ENCODE data around the gene TRIM10. TPM values are rescaled to one million over a fixed set of nuclear protein-coding genes. Genes with fewer than 3 reads are reported as not detected.

The TRIM10 gene
- total and polyA plus RNA-seq, 4 donors = 0.29 to 128 (median 0.73) TPM

DNA sequence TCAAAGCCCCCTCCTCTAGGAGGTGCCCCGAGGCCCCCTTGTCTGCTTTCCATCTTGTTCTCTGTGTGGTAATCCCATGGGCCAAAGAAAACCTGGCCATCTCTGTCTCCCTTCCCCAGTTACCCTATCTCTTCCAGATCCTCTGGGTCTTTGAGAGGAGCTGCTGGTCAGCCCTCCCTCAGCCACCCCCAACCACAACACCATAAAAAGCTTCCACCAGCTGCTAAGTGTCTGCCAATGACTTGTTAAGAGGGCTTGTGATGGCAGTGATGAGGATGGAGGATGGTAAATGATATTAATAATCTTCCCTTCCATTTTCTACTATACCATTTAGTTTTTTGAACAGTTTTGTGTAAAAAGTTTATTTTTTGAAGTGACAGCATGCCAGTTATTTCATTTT is 34.9 kb upstream of the TRIM10 start:
- H3K4me3 ChIP-seq (ENCODE audit: low read depth in 1 of 3, low read length in 3 of 3) = no peak overlapping the region
- 100% methylated on average over 1 of the region's 1 CpG for WGBS

DNA sequence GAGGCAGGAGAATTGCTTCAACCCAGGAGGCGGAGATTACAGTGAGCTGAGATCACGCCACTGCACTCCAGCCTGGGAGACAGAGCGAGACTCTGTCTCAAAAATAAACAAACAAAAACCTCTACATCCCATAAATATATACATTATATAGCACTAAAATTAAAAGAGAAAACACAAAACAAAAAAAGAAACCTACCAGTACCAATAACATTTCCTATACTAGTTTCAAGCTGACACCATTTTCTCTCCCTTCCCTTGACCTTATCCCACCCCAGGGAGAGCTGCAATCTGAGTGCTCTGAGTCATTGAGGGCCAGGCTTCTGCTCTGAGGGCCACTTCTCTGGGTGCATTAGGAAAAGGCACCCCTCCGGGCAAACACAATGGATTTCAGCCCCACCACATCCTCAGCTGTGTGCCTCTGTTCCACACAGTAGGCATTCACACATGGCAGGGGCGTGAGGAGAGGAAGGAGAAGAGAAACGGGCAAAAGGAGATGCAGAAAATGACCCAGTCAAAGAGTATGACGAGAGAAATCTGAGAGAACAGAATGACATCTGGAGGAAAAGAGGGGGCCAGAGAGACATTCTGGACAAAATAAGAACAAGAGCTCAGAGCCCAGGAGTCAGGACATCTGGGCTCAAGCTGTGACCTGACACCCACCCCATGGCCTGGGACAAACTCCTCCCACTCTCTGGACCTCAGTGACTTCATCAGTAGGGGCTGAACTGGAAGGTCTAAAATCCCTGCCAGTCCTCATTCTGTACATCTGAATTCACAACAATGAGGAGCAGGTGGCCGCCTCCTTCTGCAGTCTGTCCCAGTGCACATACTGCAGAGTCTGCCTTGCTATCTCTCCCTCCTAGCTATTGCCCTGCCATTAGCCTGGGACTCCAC is 34.0 kb upstream of the TRIM10 start:
- WGBS = 94% methylated on average over 8 of the region's 8 CpGs
- DNase-seq (ENCODE audit: low spot score) = no peak

More for the DNA sequence above, 34.9 kb upstream of the TRIM10 start:
- Histone ChIP-seq H3K9ac (ENCODE audit: low read depth in 1 of 2, low read length in 2 of 2) (no peak overlapping the region), H3K36me3 (ENCODE audit: control insufficient read depth in 4 of 4, insufficient read depth in 3 of 4, low read depth in 1 of 4, low read length in 3 of 4) (peaks cover 18 to 58% (median 40%) of the 10 kb centered on the region in 4 donors), H3K27me3 (ENCODE audit: control insufficient read depth in 4 of 4, insufficient read depth in 4 of 4, low read length in 3 of 4) (no peaks in the 10 kb centered on the region), H3K9me3 (ENCODE audit: control insufficient read depth in 4 of 4, low read length in 3 of 4) (no peaks in the 10 kb centered on the region), H3K27ac (ENCODE audit: low read depth in 1 of 2, low read length in 2 of 2) (no peak overlapping the region), H3K4me1 (ENCODE audit: control insufficient read depth in 4 of 4, insufficient read depth in 4 of 4, low read length in 3 of 4) (peaks cover 0 to 17% (median 11%) of the 10 kb centered on the region in 4 donors)
- no peak for DNase-seq (ENCODE audit: low spot score)
- TF ChIP-seq RXRA (IDR thresholded peaks at IDR 0.05) = no peak
- TF ChIP-seq, protein P1, sequence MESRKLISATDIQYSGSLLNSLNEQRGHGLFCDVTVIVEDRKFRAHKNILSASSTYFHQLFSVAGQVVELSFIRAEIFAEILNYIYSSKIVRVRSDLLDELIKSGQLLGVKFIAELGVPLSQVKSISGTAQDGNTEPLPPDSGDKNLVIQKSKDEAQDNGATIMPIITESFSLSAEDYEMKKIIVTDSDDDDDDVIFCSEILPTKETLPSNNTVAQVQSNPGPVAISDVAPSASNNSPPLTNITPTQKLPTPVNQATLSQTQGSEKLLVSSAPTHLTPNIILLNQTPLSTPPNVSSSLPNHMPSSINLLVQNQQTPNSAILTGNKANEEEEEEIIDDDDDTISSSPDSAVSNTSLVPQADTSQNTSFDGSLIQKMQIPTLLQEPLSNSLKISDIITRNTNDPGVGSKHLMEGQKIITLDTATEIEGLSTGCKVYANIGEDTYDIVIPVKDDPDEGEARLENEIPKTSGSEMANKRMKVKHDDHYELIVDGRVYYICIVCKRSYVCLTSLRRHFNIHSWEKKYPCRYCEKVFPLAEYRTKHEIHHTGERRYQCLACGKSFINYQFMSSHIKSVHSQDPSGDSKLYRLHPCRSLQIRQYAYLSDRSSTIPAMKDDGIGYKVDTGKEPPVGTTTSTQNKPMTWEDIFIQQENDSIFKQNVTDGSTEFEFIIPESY (IDR thresholded peaks at IDR 0.05) = no peak
- no peak for TF ChIP-seq RAD21 (IDR thresholded peaks at IDR 0.05)
- TF ChIP-seq, protein P2, sequence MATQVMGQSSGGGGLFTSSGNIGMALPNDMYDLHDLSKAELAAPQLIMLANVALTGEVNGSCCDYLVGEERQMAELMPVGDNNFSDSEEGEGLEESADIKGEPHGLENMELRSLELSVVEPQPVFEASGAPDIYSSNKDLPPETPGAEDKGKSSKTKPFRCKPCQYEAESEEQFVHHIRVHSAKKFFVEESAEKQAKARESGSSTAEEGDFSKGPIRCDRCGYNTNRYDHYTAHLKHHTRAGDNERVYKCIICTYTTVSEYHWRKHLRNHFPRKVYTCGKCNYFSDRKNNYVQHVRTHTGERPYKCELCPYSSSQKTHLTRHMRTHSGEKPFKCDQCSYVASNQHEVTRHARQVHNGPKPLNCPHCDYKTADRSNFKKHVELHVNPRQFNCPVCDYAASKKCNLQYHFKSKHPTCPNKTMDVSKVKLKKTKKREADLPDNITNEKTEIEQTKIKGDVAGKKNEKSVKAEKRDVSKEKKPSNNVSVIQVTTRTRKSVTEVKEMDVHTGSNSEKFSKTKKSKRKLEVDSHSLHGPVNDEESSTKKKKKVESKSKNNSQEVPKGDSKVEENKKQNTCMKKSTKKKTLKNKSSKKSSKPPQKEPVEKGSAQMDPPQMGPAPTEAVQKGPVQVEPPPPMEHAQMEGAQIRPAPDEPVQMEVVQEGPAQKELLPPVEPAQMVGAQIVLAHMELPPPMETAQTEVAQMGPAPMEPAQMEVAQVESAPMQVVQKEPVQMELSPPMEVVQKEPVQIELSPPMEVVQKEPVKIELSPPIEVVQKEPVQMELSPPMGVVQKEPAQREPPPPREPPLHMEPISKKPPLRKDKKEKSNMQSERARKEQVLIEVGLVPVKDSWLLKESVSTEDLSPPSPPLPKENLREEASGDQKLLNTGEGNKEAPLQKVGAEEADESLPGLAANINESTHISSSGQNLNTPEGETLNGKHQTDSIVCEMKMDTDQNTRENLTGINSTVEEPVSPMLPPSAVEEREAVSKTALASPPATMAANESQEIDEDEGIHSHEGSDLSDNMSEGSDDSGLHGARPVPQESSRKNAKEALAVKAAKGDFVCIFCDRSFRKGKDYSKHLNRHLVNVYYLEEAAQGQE (IDR thresholded peaks at IDR 0.05) = no peak
- no peak for TF ChIP-seq YY1 (IDR thresholded peaks at IDR 0.05)
- TF ChIP-seq HNF4A (conservative IDR thresholded peaks at IDR 0.05) = no peak
- no peak for TF ChIP-seq HNF4G (IDR thresholded peaks at IDR 0.05)

DNA sequence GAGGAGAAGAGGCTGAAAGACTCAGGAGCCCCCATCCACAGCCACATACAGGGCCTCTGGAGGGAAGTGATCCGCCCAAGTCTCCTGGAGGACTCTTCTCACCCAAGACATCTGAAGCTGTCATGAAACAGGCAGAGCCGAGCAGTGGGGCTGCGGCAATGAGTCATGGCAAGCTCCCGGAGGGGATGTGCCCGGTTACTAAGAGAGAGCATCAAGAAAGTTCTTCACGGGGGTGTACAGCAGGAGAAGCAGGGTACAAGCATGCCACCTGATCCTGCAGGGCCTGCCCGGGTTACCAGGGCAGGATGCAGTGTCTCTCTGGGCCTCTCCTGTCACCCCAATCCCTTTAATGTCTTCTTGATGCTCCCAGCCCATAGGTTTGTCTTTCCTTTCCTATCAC is 31.1 kb upstream of the TRIM10 start:
- H3K27me3 ChIP-seq (ENCODE audit: control insufficient read depth in 4 of 4, insufficient read depth in 4 of 4, low read length in 3 of 4) = no peaks in the 10 kb centered on the region
- DNase-seq (ENCODE audit: low spot score) = no peak
- 93% methylated on average over 7 of the region's 7 CpGs for WGBS
- H3K9me3 ChIP-seq (ENCODE audit: control insufficient read depth in 4 of 4, low read length in 3 of 4) = no peaks in the 10 kb centered on the region
- no peaks in the 10 kb centered on the region for H3K4me1 ChIP-seq (ENCODE audit: control insufficient read depth in 4 of 4, insufficient read depth in 4 of 4, low read length in 3 of 4)
- no peak overlapping the region for H3K9ac ChIP-seq (ENCODE audit: low read depth in 1 of 2, low read length in 2 of 2)
- H3K36me3 ChIP-seq (ENCODE audit: control insufficient read depth in 4 of 4, insufficient read depth in 3 of 4, low read depth in 1 of 4, low read length in 3 of 4) = peaks cover 17 to 68% (median 53%) of the 10 kb centered on the region in 4 donors
- H3K4me3 ChIP-seq (ENCODE audit: low read depth in 1 of 3, low read length in 3 of 3) = no peak overlapping the region
- H3K27ac ChIP-seq (ENCODE audit: low read depth in 1 of 2, low read length in 2 of 2) = no peak overlapping the region
- TF ChIP-seq, protein P3, sequence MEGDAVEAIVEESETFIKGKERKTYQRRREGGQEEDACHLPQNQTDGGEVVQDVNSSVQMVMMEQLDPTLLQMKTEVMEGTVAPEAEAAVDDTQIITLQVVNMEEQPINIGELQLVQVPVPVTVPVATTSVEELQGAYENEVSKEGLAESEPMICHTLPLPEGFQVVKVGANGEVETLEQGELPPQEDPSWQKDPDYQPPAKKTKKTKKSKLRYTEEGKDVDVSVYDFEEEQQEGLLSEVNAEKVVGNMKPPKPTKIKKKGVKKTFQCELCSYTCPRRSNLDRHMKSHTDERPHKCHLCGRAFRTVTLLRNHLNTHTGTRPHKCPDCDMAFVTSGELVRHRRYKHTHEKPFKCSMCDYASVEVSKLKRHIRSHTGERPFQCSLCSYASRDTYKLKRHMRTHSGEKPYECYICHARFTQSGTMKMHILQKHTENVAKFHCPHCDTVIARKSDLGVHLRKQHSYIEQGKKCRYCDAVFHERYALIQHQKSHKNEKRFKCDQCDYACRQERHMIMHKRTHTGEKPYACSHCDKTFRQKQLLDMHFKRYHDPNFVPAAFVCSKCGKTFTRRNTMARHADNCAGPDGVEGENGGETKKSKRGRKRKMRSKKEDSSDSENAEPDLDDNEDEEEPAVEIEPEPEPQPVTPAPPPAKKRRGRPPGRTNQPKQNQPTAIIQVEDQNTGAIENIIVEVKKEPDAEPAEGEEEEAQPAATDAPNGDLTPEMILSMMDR (IDR thresholded peaks at IDR 0.05; ENCODE audit: low read depth, low read length, missing input control) = no peak
- TF ChIP-seq, protein P2 (IDR thresholded peaks at IDR 0.05) = no peak
- TF ChIP-seq EGR1 (IDR thresholded peaks at IDR 0.05; ENCODE audit: low read depth in 2 of 2) = no peak
- TF ChIP-seq, protein P1 (IDR thresholded peaks at IDR 0.05) = no peak
- TF ChIP-seq JUND (IDR thresholded peaks at IDR 0.05) = no peak

More for the DNA sequence above, 34.0 kb upstream of the TRIM10 start:
- H3K4me1 ChIP-seq (ENCODE audit: control insufficient read depth in 4 of 4, insufficient read depth in 4 of 4, low read length in 3 of 4) = peaks cover 0 to 8% (median 2%) of the 10 kb centered on the region in 4 donors
- H3K27ac ChIP-seq (ENCODE audit: low read depth in 1 of 2, low read length in 2 of 2) = no peak overlapping the region
- H3K27me3 ChIP-seq (ENCODE audit: control insufficient read depth in 4 of 4, insufficient read depth in 4 of 4, low read length in 3 of 4) = no peaks in the 10 kb centered on the region
- H3K36me3 ChIP-seq (ENCODE audit: control insufficient read depth in 4 of 4, insufficient read depth in 3 of 4, low read depth in 1 of 4, low read length in 3 of 4) = peaks cover 20 to 67% (median 46%) of the 10 kb centered on the region in 4 donors
- TF ChIP-seq SP1 (IDR thresholded peaks at IDR 0.05) = no peak
- no peak for TF ChIP-seq HNF4G (IDR thresholded peaks at IDR 0.05)
- TF ChIP-seq NR2F2 (IDR thresholded peaks at IDR 0.05) = no peak
- no peak for TF ChIP-seq FOXA1 (IDR thresholded peaks at IDR 0.05)
- TF ChIP-seq TAF1 (conservative IDR thresholded peaks at IDR 0.05) = no peak
- H3K9me3 ChIP-seq (ENCODE audit: control insufficient read depth in 4 of 4, low read length in 3 of 4) = no peaks in the 10 kb centered on the region
- no peak overlapping the region for H3K4me3 ChIP-seq (ENCODE audit: low read depth in 1 of 3, low read length in 3 of 3)
- H3K9ac ChIP-seq (ENCODE audit: low read depth in 1 of 2, low read length in 2 of 2) = no peak overlapping the region

Data from liver (tissue), 9 donors.